ENCODE results near the gene HCAR2. TPM values are rescaled to one million over a fixed set of nuclear protein-coding genes. Genes with fewer than 3 reads are reported as not detected.

The HCAR2 gene
- total RNA-seq, 6 experiments from 2014 or later, result not detected

DNA sequence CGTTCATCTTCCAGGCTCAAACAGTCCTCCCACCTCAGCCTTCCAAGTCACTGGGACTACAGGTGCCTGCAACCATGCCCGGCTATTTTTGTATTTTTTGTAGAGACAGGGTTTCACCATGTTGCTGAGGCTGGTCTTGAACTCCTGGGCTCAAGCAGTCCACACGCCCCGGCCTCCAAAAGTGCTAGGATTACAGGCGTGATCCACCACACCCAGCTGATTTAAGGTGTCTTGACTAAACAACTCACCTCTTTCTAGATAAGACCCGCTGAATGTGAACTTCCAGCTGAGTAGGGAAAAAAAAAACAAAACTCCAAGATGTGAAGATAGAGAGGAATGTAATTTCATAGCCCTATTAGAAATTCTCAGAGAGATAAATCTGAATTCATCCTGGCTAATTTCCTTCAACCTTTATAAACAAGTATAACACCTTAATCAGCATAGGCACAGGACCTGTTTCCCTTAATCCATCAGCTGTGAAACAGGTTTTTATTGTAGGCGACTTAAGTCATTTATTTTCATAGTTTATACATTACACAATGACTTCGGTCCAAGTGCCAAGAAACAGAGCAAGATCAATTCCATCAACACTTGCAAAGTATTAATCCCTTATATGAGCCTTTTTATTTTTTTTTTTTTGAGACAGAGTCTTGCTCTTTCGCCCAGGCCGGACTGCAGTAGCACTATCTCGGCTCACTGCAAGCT lies 51.5 kb downstream of the HCAR2 start:
- no peak for DNase-seq
- Mint-ChIP-seq H3K27me3 (ENCODE audit: insufficient read depth) (no peaks in the 10 kb centered on the region; the same call in 1 of the 2 replicates), H3K36me3 (ENCODE audit: low read depth) (no peaks in the 10 kb centered on the region), H3K9me3 (no peaks in the 10 kb centered on the region), H3K4me3 (no peak overlapping the region), H3K4me1 (ENCODE audit: low read depth) (peaks cover 13% of the 10 kb centered on the region), H3K27ac (no peak overlapping the region)
- TF ChIP-seq, protein P1, sequence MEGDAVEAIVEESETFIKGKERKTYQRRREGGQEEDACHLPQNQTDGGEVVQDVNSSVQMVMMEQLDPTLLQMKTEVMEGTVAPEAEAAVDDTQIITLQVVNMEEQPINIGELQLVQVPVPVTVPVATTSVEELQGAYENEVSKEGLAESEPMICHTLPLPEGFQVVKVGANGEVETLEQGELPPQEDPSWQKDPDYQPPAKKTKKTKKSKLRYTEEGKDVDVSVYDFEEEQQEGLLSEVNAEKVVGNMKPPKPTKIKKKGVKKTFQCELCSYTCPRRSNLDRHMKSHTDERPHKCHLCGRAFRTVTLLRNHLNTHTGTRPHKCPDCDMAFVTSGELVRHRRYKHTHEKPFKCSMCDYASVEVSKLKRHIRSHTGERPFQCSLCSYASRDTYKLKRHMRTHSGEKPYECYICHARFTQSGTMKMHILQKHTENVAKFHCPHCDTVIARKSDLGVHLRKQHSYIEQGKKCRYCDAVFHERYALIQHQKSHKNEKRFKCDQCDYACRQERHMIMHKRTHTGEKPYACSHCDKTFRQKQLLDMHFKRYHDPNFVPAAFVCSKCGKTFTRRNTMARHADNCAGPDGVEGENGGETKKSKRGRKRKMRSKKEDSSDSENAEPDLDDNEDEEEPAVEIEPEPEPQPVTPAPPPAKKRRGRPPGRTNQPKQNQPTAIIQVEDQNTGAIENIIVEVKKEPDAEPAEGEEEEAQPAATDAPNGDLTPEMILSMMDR (IDR thresholded peaks at IDR 0.05), result no peak

Other genes with a start within 250 kb of the HCAR2 start
- gene ZCCHC8, start 202.4 kb downstream of the HCAR2 start, total RNA-seq (2021; fragmentation: NEBNext Ultra II Directional; extraction: Animal tissue kit (Norgen Biotek cat#: 25700)), result 10 to 100 TPM in 5 of 6 experiments, 1 to 10 TPM in 1; 9.7 to 13.1 (median 11.4) TPM
- 10 to 100 TPM; 38.7 to 52.7 (median 44.2) TPM for gene RSRC2, start 176.4 kb downstream of the HCAR2 start, total RNA-seq (2021; fragmentation: NEBNext Ultra II Directional; extraction: Animal tissue kit (Norgen Biotek cat#: 25700))
- gene KNTC1, start 176.1 kb downstream of the HCAR2 start, total RNA-seq (2021; fragmentation: NEBNext Ultra II Directional; extraction: Animal tissue kit (Norgen Biotek cat#: 25700)), result 10 to 100 TPM; 11.7 to 25.0 (median 19.6) TPM
- not detected for gene HCAR3, start 13.5 kb upstream of the HCAR2 start, total RNA-seq (2021; fragmentation: NEBNext Ultra II Directional; extraction: Animal tissue kit (Norgen Biotek cat#: 25700))
- gene HCAR1, start 27.5 kb upstream of the HCAR2 start, total RNA-seq (2021; fragmentation: NEBNext Ultra II Directional; extraction: Animal tissue kit (Norgen Biotek cat#: 25700)), result not detected
- gene DENR, start 49.5 kb upstream of the HCAR2 start, total RNA-seq (2021; fragmentation: NEBNext Ultra II Directional; extraction: Animal tissue kit (Norgen Biotek cat#: 25700)), result 10 to 100 TPM; 53.2 to 66.7 (median 61.7) TPM
- under 1 TPM; 0.08 to 0.40 (median 0.17) TPM for gene CCDC62, start 71.2 kb upstream of the HCAR2 start, total RNA-seq (2021; fragmentation: NEBNext Ultra II Directional; extraction: Animal tissue kit (Norgen Biotek cat#: 25700))
- 1 to 10 TPM; 6.7 to 9.8 (median 8.4) TPM for gene HIP1R, start 132.1 kb upstream of the HCAR2 start, total RNA-seq (2021; fragmentation: NEBNext Ultra II Directional; extraction: Animal tissue kit (Norgen Biotek cat#: 25700))
- gene VPS37B, start 192.8 kb upstream of the HCAR2 start, total RNA-seq (2021; fragmentation: NEBNext Ultra II Directional; extraction: Animal tissue kit (Norgen Biotek cat#: 25700)), result 10 to 100 TPM; 26.4 to 33.1 (median 28.1) TPM